Endothelial cell of umbilical vein (primary cell): ENCODE data around the gene GUCD1.

ENCODE experiments used
- EZH2 ChIP-seq: IDR thresholded peaks from 2 replicates; pipeline ENCODE4 v1.6.1; 2012; ENCODE audit warnings: borderline replicate concordance, low read depth, mild to moderate bottlenecking, moderate library complexity, low read length, inconsistent platforms; ENCODE audit not compliant: severe bottlenecking
- GATA2 ChIP-seq: IDR thresholded peaks from 2 replicates; pipeline ENCODE4 v1.7.0; 2011; ENCODE audit warnings: low read depth, mild to moderate bottlenecking, moderate library complexity, mixed read lengths, low read length; ENCODE audit not compliant: insufficient read length, insufficient read depth
- JUN ChIP-seq: IDR thresholded peaks from 2 replicates; pipeline ENCODE4 v1.6.1; 2011; ENCODE audit warnings: borderline replicate concordance, low read depth; ENCODE audit not compliant: insufficient read length, insufficient read depth
- MYC ChIP-seq: IDR thresholded peaks from one replicate; pipeline ENCODE4 v1.6.1; 2011; ENCODE audit warnings: mild to moderate bottlenecking, low read depth, low read length
- POLR2A ChIP-seq: IDR thresholded peaks from 2 replicates; pipeline ENCODE4 v1.6.1; 2012; ENCODE audit warnings: low read depth, mild to moderate bottlenecking, control low read depth, low read length
- POLR2AphosphoS5 ChIP-seq: IDR thresholded peaks from 2 replicates; pipeline ENCODE4 v1.6.1; 2012; ENCODE audit warnings: low read depth, mild to moderate bottlenecking, control low read depth, low read length, moderate library complexity; ENCODE audit not compliant: insufficient read depth
- TF ChIP-seq, protein P1 (sequence below), 2 donors: IDR thresholded peaks; 1 replicate in 1 of 2; 2 replicates in 1 of 2; pipeline ENCODE4 v1.5.1; 2011; ENCODE audit warnings: low read length in 2 of 2, mild to moderate bottlenecking in 2 of 2, moderate library complexity in 2 of 2, control low read depth in 1 of 2, inconsistent platforms in 1 of 2, low read depth in 1 of 2; ENCODE audit not compliant: insufficient read depth in 1 of 2; ENCODE audit errors: extremely low read depth in 1 of 2

DNA sequence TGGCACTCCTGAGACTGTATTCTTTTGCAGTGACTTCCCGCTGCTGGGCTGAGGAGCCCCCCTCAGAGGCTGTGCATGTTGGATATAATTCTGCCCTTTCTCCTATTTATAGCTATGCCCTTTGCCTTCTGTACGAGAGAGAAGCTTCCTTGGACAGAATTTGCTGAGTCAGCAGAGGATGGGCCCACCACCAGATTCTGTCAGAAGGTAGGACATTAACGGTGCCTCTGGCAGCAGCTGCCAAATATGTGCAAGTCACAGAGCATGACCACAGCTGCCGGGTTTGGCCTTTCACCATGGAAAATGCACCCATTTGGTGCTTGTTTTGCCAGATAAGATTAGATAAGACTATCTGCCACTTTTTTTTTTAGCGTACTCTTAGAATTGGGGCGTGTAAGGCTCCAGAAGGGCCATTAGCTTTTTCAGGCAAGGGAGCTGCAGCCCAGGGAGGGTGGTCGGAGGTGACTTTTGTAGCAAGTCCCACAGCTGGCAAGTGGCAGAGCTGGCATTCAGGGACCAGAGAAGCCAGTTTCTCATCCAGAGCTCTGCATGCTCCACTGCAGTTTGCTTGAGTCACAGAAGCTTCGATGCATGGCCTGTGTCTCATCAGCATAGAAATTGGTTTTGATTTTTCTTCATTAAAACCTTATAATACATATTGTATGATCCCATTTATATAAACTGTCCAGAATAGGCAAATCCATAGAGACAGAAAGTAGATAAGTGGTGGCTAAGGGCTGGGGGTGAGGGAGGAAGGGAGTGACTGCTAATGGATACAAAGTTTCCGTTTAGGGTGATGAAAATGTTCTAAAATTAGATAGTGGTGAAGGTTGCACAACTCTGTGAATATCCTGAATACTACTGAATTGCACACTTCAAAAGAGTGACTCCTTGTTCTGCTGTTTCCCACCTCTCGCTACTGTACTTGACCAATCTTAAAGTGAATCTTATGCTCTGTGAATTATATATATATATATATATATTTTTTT lies 44.0 kb downstream of the GUCD1 start:
- TF ChIP-seq, protein P1, sequence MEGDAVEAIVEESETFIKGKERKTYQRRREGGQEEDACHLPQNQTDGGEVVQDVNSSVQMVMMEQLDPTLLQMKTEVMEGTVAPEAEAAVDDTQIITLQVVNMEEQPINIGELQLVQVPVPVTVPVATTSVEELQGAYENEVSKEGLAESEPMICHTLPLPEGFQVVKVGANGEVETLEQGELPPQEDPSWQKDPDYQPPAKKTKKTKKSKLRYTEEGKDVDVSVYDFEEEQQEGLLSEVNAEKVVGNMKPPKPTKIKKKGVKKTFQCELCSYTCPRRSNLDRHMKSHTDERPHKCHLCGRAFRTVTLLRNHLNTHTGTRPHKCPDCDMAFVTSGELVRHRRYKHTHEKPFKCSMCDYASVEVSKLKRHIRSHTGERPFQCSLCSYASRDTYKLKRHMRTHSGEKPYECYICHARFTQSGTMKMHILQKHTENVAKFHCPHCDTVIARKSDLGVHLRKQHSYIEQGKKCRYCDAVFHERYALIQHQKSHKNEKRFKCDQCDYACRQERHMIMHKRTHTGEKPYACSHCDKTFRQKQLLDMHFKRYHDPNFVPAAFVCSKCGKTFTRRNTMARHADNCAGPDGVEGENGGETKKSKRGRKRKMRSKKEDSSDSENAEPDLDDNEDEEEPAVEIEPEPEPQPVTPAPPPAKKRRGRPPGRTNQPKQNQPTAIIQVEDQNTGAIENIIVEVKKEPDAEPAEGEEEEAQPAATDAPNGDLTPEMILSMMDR (IDR thresholded peaks at IDR 0.05; ENCODE audit: extremely low read depth in 1 of 2, insufficient read depth in 1 of 2, low read depth in 1 of 2, low read length in 2 of 2), result no peak
- TF ChIP-seq MYC (no peak), JUN (no peak), POLR2A (no peak), EZH2 (no peak), POLR2AphosphoS5 (no peak), GATA2 (no peak)
